Endometrial microvascular endothelial cells (primary cell): Measurements from ENCODE around the gene PTK7. TPM values are rescaled to one million over a fixed set of nuclear protein-coding genes. Genes with fewer than 3 reads are reported as not detected.
"Not testable (repeated sequence)": the region's sequence is repeated elsewhere in the genome, so short reads cannot be mapped to it uniquely, and the experiment has no call there.

Experiments used
- in situ Hi-C: cut with HindIII; loops from 2 replicates; pipeline ENCODE4 v1.10.0; 2017; ENCODE audit warnings: low sequenced_read_pairs, low pct_unique_long_range_greater_than_20kb; ENCODE audit errors: inconsistent ontology term
- total RNA-seq: library from RNA; depleted of rRNA; stranded (reverse); fragments of >200 nt; gene quantifications from one replicate; pipeline ENCODE4 v1.2.3, GENCODE V29; 2015; ENCODE audit errors: inconsistent ontology term

PTK7 gene
- total RNA-seq, 1 donor from 2014 or later, result 43.1 TPM

GRCh38 chr6:43078691-43079090, 2.6 kb downstream of the PTK7 start:
- in situ Hi-C loops, result no loop called here

- in situ Hi-C loops, result no loop called here
Observed at GRCh38 chr6:43081043-43081442, 4.9 kb downstream of the PTK7 start.

- in situ Hi-C loops, result not testable (repeated sequence)
Observed at GRCh38 chr6:43081922-43082321, 5.8 kb downstream of the PTK7 start.

- in situ Hi-C loops, result no loop called here
Observed at GRCh38 chr6:43082806-43083655, 6.9 kb downstream of the PTK7 start.

- in situ Hi-C loops, result no loop called here
Observed at GRCh38 chr6:43086022-43086658, 10.0 kb downstream of the PTK7 start.

- in situ Hi-C loops, result no loop called here
Observed at GRCh38 chr6:43088654-43089056, 12.5 kb downstream of the PTK7 start.

GRCh38 chr6:43089467-43089866, 13.4 kb downstream of the PTK7 start:
- in situ Hi-C loops, result no loop called here

- in situ Hi-C loops, result no loop called here
Observed at GRCh38 chr6:43089874-43090558, 13.9 kb downstream of the PTK7 start.

GRCh38 chr6:43090559-43090956, 14.4 kb downstream of the PTK7 start:
- in situ Hi-C loops, result no loop called here

- in situ Hi-C loops, result no loop called here
Observed at GRCh38 chr6:43091020-43091419, 14.9 kb downstream of the PTK7 start.

- in situ Hi-C loops, result no loop called here
Observed at GRCh38 chr6:43091436-43091991, 15.4 kb downstream of the PTK7 start.

GRCh38 chr6:43092635-43093034, 16.5 kb downstream of the PTK7 start:
- in situ Hi-C loops, result no loop called here

GRCh38 chr6:43093436-43094289, 17.5 kb downstream of the PTK7 start:
- in situ Hi-C loops, result no loop called here

GRCh38 chr6:43095939-43096338, 19.8 kb downstream of the PTK7 start:
- in situ Hi-C loops, result no loop called here

GRCh38 chr6:43096451-43097097, 20.5 kb downstream of the PTK7 start:
- in situ Hi-C loops, result no loop called here

GRCh38 chr6:43097098-43097489, 21.0 kb downstream of the PTK7 start:
- in situ Hi-C loops, result no loop called here

- in situ Hi-C loops, result no loop called here
Observed at GRCh38 chr6:43097502-43097901, 21.4 kb downstream of the PTK7 start.

- in situ Hi-C loops, result no loop called here
Observed at GRCh38 chr6:43101497-43101896, 25.4 kb downstream of the PTK7 start.
